HG02588 (cell line): ENCODE data around the gene APOC1.
"Not testable (repeated sequence)": the region's sequence is repeated elsewhere in the genome, so short reads cannot be mapped to it uniquely, and the experiment has no call there.

Experiments
- ATAC-seq: cut with Tn5 transposase; IDR thresholded peaks from one replicate; pipeline ENCODE4 v1.9.1; 2021; ENCODE audit warnings: mild to moderate bottlenecking, moderate library complexity; ENCODE audit not compliant: unreplicated experiment

The APOC1 gene

GRCh38 chr19:44912854-44913253, 1.6 kb upstream of the APOC1 start:
- no peak for ATAC-seq

GRCh38 chr19:44913512-44914432, 636 bp upstream of the APOC1 start:
- ATAC-seq = not testable (repeated sequence)

GRCh38 chr19:44924243-44924725, 9.9 kb downstream of the APOC1 start:
- no peak for ATAC-seq

GRCh38 chr19:44925114-44925891, 10.9 kb downstream of the APOC1 start:
- ATAC-seq = no peak

GRCh38 chr19:44926245-44927077, 12.1 kb downstream of the APOC1 start:
- peak; percentile 8 for ATAC-seq

- ATAC-seq = no peak
Measured at GRCh38 chr19:44927746-44928145, 13.3 kb downstream of the APOC1 start.

GRCh38 chr19:44930088-44930487, 15.7 kb downstream of the APOC1 start:
- ATAC-seq = no peak

- no peak for ATAC-seq
Measured at GRCh38 chr19:44931541-44931940, 17.1 kb downstream of the APOC1 start.

- ATAC-seq = no peak
Measured at GRCh38 chr19:44939668-44940067, 25.3 kb downstream of the APOC1 start.

GRCh38 chr19:44942067-44942571, 27.7 kb downstream of the APOC1 start, which contains the start of gene APOC4:
Gene APOC4, plus strand, starts transcription at chr19:44942237. Its CDS starts 41 bp downstream, at chr19:44942278.
- no peak for ATAC-seq

- ATAC-seq = peak; percentile 64
Measured at GRCh38 chr19:44943801-44944249, 29.4 kb downstream of the APOC1 start.

GRCh38 chr19:44947041-44947581, 32.7 kb downstream of the APOC1 start:
- ATAC-seq = no peak

GRCh38 chr19:44948237-44948636, 33.8 kb downstream of the APOC1 start:
- no peak for ATAC-seq

- ATAC-seq = no peak
Measured at GRCh38 chr19:44948763-44949374, 34.5 kb downstream of the APOC1 start.

GRCh38 chr19:44949550-44949949, 35.1 kb downstream of the APOC1 start:
- no peak for ATAC-seq

GRCh38 chr19:44951179-44952159, 37.1 kb downstream of the APOC1 start:
- ATAC-seq = no peak

- ATAC-seq = no peak
Measured at GRCh38 chr19:44954278-44954648, 39.9 kb downstream of the APOC1 start.

GRCh38 chr19:44954649-44955504, 40.5 kb downstream of the APOC1 start, which contains the start of gene CLPTM1:
Gene CLPTM1, plus strand, starts transcription at chr19:44955380. Its CDS starts 16 bp downstream, at chr19:44955396.
- peak; percentile 78 for ATAC-seq
